GM12801 (cell line): ENCODE measurements around the gene SDCCAG8.

Source experiments
- TF ChIP-seq, protein P1 (sequence below): IDR thresholded peaks from one replicate; pipeline ENCODE4 v1.5.1; 2011; ENCODE audit warnings: control low read depth; ENCODE audit not compliant: insufficient read length; ENCODE audit errors: extremely low read depth

The SDCCAG8 gene

DNA sequence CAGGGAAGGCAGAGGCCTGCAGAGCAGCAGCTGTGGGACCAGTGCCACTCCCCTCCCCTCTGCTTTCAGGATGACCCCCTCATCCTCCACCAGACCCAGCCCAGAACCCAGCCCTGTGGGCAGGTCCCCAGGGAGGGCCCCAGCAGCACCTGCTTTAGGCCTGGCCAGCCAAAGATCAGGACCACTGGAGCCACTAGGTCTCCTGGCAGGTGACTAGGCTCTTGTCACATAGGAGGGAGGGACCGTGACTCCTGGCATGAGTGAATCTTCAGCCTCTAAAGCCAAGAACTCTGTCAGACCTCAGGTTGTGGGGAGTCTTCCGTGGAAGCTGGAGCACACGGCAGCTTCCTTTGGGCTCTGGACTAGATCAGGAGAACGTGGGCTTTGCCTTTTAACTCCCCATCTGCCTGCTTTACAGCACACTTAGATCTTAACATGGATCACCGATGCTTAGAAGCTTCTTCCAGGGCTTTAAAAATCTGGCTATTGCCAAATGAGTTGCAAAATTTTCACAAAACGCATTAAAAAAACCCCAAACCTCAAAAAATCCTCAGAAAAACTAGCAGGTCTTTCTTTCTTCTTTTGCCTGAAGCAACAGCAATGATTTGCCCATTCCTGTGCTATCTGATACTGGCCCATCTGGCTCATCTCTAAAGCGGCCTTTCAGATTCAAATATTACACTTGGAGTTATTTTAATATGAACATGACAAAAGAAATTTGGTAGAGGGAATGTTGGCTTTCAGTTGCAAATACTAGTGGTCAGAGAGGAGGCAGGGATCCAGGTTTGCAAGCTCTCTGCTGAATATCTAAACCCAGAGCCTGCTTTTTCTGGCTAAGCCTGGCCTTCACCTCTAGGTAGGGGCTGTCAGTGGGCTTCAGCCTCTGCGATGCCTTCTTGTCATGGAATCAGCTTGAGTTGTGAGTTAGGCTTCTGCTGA is 235.2 kb downstream of the SDCCAG8 start:
- TF ChIP-seq, protein P1, sequence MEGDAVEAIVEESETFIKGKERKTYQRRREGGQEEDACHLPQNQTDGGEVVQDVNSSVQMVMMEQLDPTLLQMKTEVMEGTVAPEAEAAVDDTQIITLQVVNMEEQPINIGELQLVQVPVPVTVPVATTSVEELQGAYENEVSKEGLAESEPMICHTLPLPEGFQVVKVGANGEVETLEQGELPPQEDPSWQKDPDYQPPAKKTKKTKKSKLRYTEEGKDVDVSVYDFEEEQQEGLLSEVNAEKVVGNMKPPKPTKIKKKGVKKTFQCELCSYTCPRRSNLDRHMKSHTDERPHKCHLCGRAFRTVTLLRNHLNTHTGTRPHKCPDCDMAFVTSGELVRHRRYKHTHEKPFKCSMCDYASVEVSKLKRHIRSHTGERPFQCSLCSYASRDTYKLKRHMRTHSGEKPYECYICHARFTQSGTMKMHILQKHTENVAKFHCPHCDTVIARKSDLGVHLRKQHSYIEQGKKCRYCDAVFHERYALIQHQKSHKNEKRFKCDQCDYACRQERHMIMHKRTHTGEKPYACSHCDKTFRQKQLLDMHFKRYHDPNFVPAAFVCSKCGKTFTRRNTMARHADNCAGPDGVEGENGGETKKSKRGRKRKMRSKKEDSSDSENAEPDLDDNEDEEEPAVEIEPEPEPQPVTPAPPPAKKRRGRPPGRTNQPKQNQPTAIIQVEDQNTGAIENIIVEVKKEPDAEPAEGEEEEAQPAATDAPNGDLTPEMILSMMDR = no peak

DNA sequence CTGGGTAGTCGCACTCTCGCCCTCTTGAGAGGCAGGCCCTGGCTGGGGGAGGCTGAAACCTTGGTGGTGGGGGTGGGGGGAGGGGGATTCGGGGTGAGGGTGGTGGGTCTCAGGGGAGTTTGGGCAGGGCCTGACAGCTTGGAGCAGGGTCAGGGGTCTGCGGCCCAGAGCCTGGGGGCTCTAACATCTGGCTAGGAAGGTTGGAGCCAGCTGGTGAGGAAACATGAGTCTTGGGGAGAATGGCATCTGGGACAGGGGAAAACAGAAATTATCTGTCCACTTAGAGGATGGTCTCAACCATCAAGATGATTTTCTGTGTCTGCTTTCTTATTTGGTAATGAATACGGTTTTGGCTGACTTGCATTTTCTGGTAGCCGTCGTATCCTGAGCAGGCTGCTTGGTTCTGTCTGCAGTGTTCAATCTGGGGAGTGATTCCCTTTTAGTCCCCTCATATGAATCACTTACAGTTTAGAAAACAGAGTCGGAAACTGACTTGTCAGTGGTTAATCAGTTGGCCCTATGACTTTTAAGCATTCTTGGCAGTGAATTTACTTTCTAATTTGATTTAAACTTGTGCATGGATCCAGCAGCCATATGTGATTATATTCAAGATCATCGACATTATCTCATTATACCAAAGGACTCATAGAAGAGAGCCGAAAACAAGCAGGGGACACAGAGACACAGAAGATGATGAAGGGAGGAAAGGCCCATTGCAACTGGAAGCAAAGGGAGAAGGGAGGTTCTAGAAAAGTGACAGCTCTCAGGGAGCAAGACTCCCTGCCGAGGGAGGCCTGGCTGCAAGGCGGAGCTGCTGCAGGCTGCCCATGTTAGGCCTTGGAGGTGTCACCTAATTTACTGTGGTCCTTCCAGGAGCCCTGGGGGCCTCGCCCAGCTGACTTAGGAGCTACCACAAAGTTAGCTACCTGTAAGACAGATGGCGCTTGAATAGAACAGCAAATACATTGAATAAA is 237.6 kb downstream of the SDCCAG8 start:
- TF ChIP-seq, protein P1 = no peak

DNA sequence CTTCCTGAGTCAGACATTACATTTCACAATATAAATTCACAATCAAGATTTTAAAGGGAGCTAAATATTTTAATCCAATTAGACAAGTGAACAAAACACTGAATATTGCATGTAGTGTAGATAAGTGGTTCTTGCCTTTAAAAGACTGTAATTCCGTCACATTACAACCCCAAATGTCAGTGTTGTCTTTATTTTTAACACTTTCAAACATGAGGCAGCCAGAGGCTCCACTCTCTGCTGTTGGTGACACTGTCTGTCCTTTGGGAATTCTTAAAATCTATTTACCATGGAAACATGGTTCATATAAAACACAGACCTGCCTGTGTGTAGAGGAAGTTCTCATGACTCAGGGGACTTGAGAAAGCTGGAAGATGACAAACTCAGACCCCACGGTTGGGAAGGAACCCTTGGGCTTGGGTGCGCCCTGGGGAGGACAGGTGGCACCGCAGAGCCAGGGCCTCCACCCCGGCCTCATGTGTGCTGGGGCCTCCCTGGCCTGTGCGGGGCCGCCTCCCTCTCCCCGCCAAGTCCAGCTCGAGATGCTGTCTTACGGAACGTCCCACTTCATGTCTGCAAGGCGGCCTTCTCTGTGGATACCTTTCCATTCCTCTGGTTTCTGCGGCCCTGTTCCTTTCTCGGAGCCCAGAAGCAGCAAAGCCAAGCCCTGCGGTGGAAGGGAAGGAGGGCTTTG is 239.0 kb downstream of the SDCCAG8 start:
- TF ChIP-seq, protein P1 = no peak

DNA sequence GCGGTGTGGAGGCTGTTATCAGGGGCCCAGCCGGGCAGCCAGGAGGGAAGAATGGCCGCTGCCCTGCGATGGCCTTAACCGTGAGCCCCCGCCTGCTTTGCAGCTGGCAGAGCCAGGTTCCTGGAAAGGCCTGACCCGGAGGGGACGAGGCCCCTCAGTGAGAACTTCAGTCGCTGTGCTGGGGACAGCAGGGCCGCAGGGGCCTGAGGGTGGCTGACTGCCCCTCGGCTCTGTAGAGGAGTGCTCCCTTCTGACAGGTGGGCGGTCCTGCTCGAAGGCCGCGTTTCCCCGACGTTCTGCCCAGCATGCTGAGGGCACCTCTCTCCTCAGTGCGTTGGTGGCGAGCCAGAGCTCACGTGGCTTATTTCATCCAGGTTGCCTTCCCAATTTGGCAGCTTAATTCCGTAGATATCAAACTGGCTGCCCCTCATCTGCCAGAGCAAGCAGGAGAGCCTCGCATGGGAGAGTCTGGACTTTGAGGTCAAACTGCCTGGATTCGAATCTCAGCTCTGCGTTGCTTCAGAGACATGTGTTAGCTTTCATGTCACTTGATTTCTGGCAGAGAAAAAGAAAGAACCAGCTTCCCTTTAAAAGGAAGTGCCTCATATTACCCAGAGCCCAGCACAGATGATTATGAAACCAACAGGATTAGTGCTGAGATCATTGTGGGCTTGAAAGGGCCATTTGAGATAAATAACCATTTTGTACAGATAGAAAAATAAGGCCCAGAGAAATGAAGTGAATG is 239.8 kb downstream of the SDCCAG8 start:
- TF ChIP-seq, protein P1 = no peak

DNA sequence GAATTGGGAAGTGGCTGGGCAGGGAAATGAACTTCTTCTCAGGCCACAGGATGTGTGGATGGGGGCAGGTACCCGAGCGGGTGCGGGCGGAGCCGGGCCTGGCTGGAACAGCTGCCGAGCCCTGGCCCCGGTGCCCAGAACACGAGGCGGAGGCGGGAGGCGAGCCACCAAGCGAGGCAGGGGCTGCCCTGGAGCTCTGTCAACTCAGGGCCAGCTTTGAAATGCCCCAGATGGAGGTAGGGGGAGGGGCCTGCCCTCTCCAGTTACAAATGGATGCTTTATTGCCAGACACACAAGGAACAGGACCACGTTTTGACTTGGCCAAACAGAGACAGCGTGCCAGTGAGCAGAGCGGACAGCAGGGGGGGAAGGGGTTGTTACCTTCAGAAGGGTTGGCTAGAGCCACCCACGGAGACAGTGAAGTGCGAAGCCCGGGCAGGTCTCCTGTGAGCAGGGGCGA is 240.4 kb downstream of the SDCCAG8 start:
- TF ChIP-seq, protein P1 = no peak

DNA sequence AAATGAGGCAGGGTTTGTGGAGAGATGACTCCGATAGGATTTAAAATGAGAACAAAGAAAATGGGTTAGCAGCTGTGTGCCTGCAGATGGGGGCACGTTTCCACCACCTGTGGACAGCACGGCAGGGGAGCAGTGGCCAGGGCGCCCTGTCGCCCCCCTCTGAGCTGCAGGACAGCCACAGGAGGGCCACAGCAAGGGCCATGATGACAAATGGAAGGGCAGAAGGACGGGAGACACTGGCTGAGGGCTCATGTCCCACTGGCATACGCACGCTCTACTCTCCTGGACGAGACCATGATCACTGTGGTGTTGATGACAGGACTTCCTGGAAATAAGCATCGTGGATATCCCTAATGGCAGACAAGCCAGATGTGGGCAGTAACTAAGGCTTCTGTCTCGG is 241.0 kb downstream of the SDCCAG8 start:
- TF ChIP-seq, protein P1 = no peak
